A549 (cell line): ENCODE data around the gene MRPL55. TPM values are rescaled to one million over a fixed set of nuclear protein-coding genes. Genes with fewer than 3 reads are reported as not detected.

Experiments
- ATAC-seq, 2 experiments: fragments of 200-7000 bp in 1 of 2; fragments of >200 bp in 1 of 2; cut with Nextera tagmentation in 1 of 2; cut with Tn5 transposase in 1 of 2; 3 replicates each; pipeline versions ENCODE4 v1.8.0 to v1.9.1; 2018 to 2020; ENCODE audit warnings: mild to moderate bottlenecking in 1 of 2, moderate library complexity in 1 of 2
- CTCF ChIA-PET: fragments of 300-600 bp; sonication (Branson Sonifier 250); formaldehyde crosslinking; extraction: SDS; loops from one replicate; lab custom pipeline; 2021; ENCODE audit warnings: antibody characterized with exemption, inconsistent platforms; lab: Yijun Ruan, JAX
- POLR2A ChIA-PET: fragments of 350-600 bp; formaldehyde crosslinking; extraction: SDS; loops from one replicate; lab custom pipeline; 2021; ENCODE audit warnings: antibody characterized with exemption, inconsistent platforms; lab: Yijun Ruan, JAX
- DNase-seq, 2 experiments: peaks; one replicate each; pipeline versions ENCODE4 v3.0.0 to v3.0.0-alpha.2; 2011 to 2016; ENCODE audit warnings: low read depth in 1 of 2, low spot score in 1 of 2
- FAIRE-seq: peaks from 2 replicates; lab custom pipeline; 2011; peaks lifted over from hg19 to GRCh38; lab: Jason Lieb, UNC
- H3K27ac ChIP-seq, 2 experiments: fragments of >200 bp; sonication (Bioruptor Twin); formaldehyde crosslinking; 3 replicates each; pipeline ENCODE4 v1.5.1; 2016 to 2017
- H3K4me1 ChIP-seq: fragments of >200 bp; sonication (Bioruptor Twin); formaldehyde crosslinking; 3 replicates; pipeline ENCODE4 v1.6.1; 2016
- H3K4me2 ChIP-seq: fragments of >200 bp; sonication (Bioruptor Twin); formaldehyde crosslinking; 3 replicates; pipeline ENCODE4 v1.6.1; 2016
- H3K4me3 ChIP-seq: fragments of >200 bp; sonication (Bioruptor Twin); formaldehyde crosslinking; 3 replicates; pipeline ENCODE4 v1.5.1; 2016
- H3K9me3 ChIP-seq: fragments of >200 bp; sonication (Bioruptor Twin); formaldehyde crosslinking; 3 replicates; pipeline ENCODE4 v1.6.1; 2016
- BHLHE40 ChIP-seq: IDR thresholded peaks from 2 replicates; pipeline ENCODE4 v1.6.1; 2012; ENCODE audit warnings: low read depth, low read length, inconsistent platforms
- CBX8 ChIP-seq: fragments of 200-600 bp; sonication (generic); IDR thresholded peaks from 2 replicates; pipeline ENCODE4 v1.6.1; 2016
- CEBPB ChIP-seq, 2 experiments: fragments of >200 bp in 1 of 2; sonication (Bioruptor Twin) in 1 of 2; formaldehyde crosslinking in 1 of 2; IDR thresholded peaks; 2 replicates each; pipeline ENCODE4 v1.6.1; 2012 to 2016
- CHD4 ChIP-seq: fragments of 200-600 bp; sonication (generic); IDR thresholded peaks from 2 replicates; pipeline ENCODE4 v1.6.1; 2016; ENCODE audit warnings: antibody characterized with exemption, mild to moderate bottlenecking, borderline replicate concordance
- EHMT2 ChIP-seq: fragments of 200-600 bp; sonication (generic); IDR thresholded peaks from 2 replicates; pipeline ENCODE4 v1.6.1; 2016; ENCODE audit warnings: antibody characterized with exemption, low read depth, mild to moderate bottlenecking, moderate library complexity
- EP300 ChIP-seq, 2 experiments: fragments of >200 bp; sonication (Bioruptor Twin); formaldehyde crosslinking; IDR thresholded peaks; 2 replicates in 1 of 2; 3 replicates in 1 of 2; pipeline ENCODE4 v1.6.1; 2016 to 2017
- FOXS1 ChIP-seq: fragments of 250-450 bp; sonication (Bioruptor Pico); IDR thresholded peaks from 2 replicates; pipeline ENCODE4 v1.5.0; 2020; ENCODE audit warnings: mild to moderate bottlenecking, moderate library complexity
- HOXB13 ChIP-seq: fragments of 250-450 bp; sonication (Bioruptor Pico); IDR thresholded peaks from 2 replicates; pipeline ENCODE4 v1.5.0; 2020; ENCODE audit warnings: low read depth, mild to moderate bottlenecking, moderate library complexity
- HOXB5 ChIP-seq: fragments of 250-450 bp; sonication (Bioruptor Pico); IDR thresholded peaks from 2 replicates; pipeline ENCODE4 v1.5.0; 2020; ENCODE audit warnings: mild to moderate bottlenecking, moderate library complexity
- JUNB ChIP-seq: fragments of >200 bp; sonication (Bioruptor Twin); formaldehyde crosslinking; IDR thresholded peaks from 2 replicates; pipeline ENCODE4 v1.6.1; 2016
- KDM5A ChIP-seq: fragments of 200-600 bp; sonication (generic); IDR thresholded peaks from 2 replicates; pipeline ENCODE4 v1.6.1; 2016; ENCODE audit warnings: antibody characterized with exemption, mild to moderate bottlenecking
- MAZ ChIP-seq: fragments of 150-350 bp; IDR thresholded peaks from 2 replicates; pipeline ENCODE4 v1.6.1; 2014; ENCODE audit warnings: antibody characterized with exemption, low read depth, low read length, borderline replicate concordance
- NFE2L2 ChIP-seq: fragments of 150-350 bp; conservative IDR thresholded peaks from 2 replicates; pipeline ENCODE4 v1.6.1; 2014; ENCODE audit warnings: low read length
- NPAS2 ChIP-seq: fragments of 250-450 bp; sonication (Bioruptor Pico); IDR thresholded peaks from 2 replicates; pipeline ENCODE4 v1.8.0; 2022; ENCODE audit warnings: mild to moderate bottlenecking, moderate library complexity, borderline replicate concordance
- PHF8 ChIP-seq: fragments of 200-600 bp; sonication (generic); IDR thresholded peaks from 2 replicates; pipeline ENCODE4 v1.6.1; 2016; ENCODE audit warnings: low read depth, mild to moderate bottlenecking, antibody characterized with exemption, moderate library complexity, borderline replicate concordance
- POLR2AphosphoS2 ChIP-seq: conservative IDR thresholded peaks from 2 replicates; pipeline ENCODE4 v1.6.1; 2012; ENCODE audit warnings: low read length, improper control_type of control experiment, inconsistent platforms
- RAD21 ChIP-seq, 2 experiments: fragments of >200 bp in 1 of 2; sonication (Bioruptor Twin) in 1 of 2; formaldehyde crosslinking in 1 of 2; IDR thresholded peaks in 1 of 2; conservative IDR thresholded peaks in 1 of 2; 2 replicates in 1 of 2; 3 replicates in 1 of 2; pipeline ENCODE4 v1.6.1; 2012 to 2018; ENCODE audit warnings: inconsistent platforms in 1 of 2
- ZFP36 ChIP-seq: fragments of 450-650 bp; IDR thresholded peaks from 2 replicates; pipeline ENCODE4 v1.6.1; 2014; ENCODE audit warnings: borderline replicate concordance; ENCODE audit not compliant: partially characterized antibody
- ZNF302 ChIP-seq: fragments of 250-450 bp; sonication (Bioruptor Pico); IDR thresholded peaks from 2 replicates; pipeline ENCODE4 v1.9.0; 2021; ENCODE audit warnings: inconsistent platforms, mild to moderate bottlenecking, moderate library complexity
- WGBS: methylation state at CpG from one replicate; pipeline ENCODE4 v1.1.6; 2017; ENCODE audit errors: missing lambda C conversion rate; 5-methylcytosine and 5-hydroxymethylcytosine counted together
- polyA plus RNA-seq, 4 experiments: library from polyadenylated mRNA; depleted of rRNA in 3 of 4; stranded (reverse); fragments of >200 nt; fragmentation: RNase III in 1 of 4; extraction: RNeasy Plus Mini Kit Qiagen cat#74134 plus additional on column Dnase treatment in 1 of 4; gene quantifications; 2 replicates in 3 of 4; 3 replicates in 1 of 4; pipeline ENCODE4 v1.2.3, GENCODE V29; 2011 to 2017
- TF ChIP-seq, protein P1 (sequence below): fragments of >200 bp; sonication (Bioruptor Twin); formaldehyde crosslinking; IDR thresholded peaks from 3 replicates; pipeline ENCODE4 v1.6.1; 2016
- TF ChIP-seq, protein P2 (sequence below): fragments of 250-450 bp; sonication (Bioruptor Pico); IDR thresholded peaks from 2 replicates; pipeline ENCODE4 v1.5.0; 2020; ENCODE audit warnings: low read depth, mild to moderate bottlenecking, moderate library complexity
- TF ChIP-seq, protein P3 (sequence below): fragments of >200 bp; sonication (Bioruptor Twin); formaldehyde crosslinking; IDR thresholded peaks from 2 replicates; pipeline ENCODE4 v1.6.1; 2016
- TF ChIP-seq, protein P4 (sequence below): IDR thresholded peaks from 2 replicates; pipeline ENCODE4 v1.6.1; 2012
- TF ChIP-seq, protein P5 (sequence below): fragments of 150-350 bp; IDR thresholded peaks from 2 replicates; pipeline ENCODE4 v1.6.1; 2014; ENCODE audit warnings: low read depth, mild to moderate bottlenecking, low read length

MRPL55 gene
- polyA plus RNA-seq, 2 of the 4 experiments (the other 2 are of a cell fraction): 54.2 to 80.0 TPM

DNA sequence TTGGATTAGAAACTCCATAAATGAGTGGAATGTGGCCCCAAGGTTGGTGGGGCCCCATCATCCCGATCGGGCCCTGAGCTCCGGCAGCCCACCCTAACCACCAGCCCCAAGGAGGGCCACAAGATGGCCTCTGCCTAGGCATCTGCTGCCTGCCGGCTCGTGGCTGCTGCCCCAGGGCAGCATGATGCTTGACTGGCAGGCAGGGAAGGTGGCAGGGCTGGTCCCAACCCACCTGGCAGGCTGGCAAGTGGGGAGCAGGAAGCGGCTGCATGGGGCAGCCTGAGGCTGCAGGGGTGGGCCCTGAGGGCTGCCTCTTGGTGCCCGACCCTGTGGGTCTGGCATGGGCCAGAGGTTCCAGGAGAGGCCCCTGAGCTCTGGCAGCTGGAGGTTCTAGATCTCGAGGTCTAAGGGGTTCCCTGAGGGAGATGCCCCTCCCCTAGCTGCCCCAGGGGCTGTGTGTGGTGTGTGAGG, 39.9 kb upstream of the MRPL55 start (continued):
- TF ChIP-seq, protein P1, sequence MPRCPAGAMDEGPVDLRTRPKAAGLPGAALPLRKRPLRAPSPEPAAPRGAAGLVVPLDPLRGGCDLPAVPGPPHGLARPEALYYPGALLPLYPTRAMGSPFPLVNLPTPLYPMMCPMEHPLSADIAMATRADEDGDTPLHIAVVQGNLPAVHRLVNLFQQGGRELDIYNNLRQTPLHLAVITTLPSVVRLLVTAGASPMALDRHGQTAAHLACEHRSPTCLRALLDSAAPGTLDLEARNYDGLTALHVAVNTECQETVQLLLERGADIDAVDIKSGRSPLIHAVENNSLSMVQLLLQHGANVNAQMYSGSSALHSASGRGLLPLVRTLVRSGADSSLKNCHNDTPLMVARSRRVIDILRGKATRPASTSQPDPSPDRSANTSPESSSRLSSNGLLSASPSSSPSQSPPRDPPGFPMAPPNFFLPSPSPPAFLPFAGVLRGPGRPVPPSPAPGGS: no peak
- TF ChIP-seq ZFP36 (no peak), ZNF302 (CRISPR knock-in tag) (no peak), BHLHE40 (no peak), JUNB (no peak), FOXS1 (CRISPR knock-in tag) (no peak)

DNA sequence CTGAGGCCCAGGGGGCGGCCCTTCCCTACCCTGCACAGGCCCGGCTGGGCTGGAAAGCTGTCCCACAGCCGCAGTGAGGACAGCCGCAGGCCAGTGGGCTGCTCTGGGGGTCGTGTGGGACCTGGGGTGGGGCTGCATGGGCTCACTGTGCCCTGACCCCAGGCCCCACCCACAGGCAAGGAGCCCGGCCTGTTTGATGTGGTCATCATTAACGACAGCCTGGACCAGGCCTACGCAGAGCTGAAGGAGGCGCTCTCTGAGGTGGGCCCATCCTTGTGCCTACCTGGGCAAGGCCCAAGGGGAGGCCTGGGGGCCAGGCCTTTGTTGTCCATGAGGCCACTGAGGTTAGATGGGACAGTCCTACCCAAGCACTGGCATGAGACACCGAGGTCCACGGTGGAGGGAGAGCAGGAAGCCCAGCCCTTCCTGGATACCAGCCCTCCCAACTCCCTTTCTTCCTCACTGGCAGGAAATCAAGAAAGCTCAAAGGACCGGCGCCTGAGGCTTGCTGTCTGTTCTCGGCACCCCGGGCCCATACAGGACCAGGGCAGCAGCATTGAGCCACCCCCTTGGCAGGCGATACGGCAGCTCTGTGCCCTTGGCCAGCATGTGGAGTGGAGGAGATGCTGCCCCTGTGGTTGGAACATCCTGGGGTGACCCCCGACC, 39.2 kb upstream of the MRPL55 start:
- no peak for ATAC-seq
- Histone ChIP-seq H3K9me3 (no peaks in the 10 kb centered on the region), H3K4me2 (no peak overlapping the region)
- DNase-seq: no peak
- POLR2A ChIA-PET: interaction anchor here (1.0 kb wide), 1 partner anchor 17 kb away, joined by 7 read pairs; the partner anchor contains the start of gene IBA57
- no peak for TF ChIP-seq FOXS1 (CRISPR knock-in tag)
- no peak for TF ChIP-seq NFE2L2
- TF ChIP-seq, protein P2, sequence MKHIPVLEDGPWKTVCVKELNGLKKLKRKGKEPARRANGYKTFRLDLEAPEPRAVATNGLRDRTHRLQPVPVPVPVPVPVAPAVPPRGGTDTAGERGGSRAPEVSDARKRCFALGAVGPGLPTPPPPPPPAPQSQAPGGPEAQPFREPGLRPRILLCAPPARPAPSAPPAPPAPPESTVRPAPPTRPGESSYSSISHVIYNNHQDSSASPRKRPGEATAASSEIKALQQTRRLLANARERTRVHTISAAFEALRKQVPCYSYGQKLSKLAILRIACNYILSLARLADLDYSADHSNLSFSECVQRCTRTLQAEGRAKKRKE (CRISPR knock-in tag): no peak
- no peak for TF ChIP-seq CHD4
- TF ChIP-seq, protein P3, sequence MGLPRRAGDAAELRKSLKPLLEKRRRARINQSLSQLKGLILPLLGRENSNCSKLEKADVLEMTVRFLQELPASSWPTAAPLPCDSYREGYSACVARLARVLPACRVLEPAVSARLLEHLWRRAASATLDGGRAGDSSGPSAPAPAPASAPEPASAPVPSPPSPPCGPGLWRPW: no peak
- no peak for TF ChIP-seq ZFP36
- no peak for TF ChIP-seq EP300 (IDR thresholded peaks at IDR 0.05)
- no peak for TF ChIP-seq CEBPB (IDR thresholded peaks at IDR 0.05)
- TF ChIP-seq POLR2AphosphoS2: no peak
- no peak for TF ChIP-seq KDM5A
- no peak for TF ChIP-seq CBX8
- TF ChIP-seq, protein P4, sequence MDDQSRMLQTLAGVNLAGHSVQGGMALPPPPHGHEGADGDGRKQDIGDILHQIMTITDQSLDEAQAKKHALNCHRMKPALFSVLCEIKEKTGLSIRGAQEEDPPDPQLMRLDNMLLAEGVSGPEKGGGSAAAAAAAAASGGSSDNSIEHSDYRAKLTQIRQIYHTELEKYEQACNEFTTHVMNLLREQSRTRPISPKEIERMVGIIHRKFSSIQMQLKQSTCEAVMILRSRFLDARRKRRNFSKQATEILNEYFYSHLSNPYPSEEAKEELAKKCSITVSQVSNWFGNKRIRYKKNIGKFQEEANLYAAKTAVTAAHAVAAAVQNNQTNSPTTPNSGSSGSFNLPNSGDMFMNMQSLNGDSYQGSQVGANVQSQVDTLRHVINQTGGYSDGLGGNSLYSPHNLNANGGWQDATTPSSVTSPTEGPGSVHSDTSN: no peak
- TF ChIP-seq HOXB13 (CRISPR knock-in tag): no peak
- TF ChIP-seq MAZ: no peak
- TF ChIP-seq RAD21 (conservative IDR thresholded peaks at IDR 0.05 in 1 of 2, IDR thresholded peaks at IDR 0.05 in 1 of 2): no peak
- no peak for TF ChIP-seq NPAS2
- TF ChIP-seq HOXB5 (CRISPR knock-in tag): no peak
- TF ChIP-seq PHF8: no peak
- TF ChIP-seq EHMT2: no peak
- TF ChIP-seq, protein P5, sequence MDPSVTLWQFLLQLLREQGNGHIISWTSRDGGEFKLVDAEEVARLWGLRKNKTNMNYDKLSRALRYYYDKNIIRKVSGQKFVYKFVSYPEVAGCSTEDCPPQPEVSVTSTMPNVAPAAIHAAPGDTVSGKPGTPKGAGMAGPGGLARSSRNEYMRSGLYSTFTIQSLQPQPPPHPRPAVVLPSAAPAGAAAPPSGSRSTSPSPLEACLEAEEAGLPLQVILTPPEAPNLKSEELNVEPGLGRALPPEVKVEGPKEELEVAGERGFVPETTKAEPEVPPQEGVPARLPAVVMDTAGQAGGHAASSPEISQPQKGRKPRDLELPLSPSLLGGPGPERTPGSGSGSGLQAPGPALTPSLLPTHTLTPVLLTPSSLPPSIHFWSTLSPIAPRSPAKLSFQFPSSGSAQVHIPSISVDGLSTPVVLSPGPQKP: no peak
- TF ChIP-seq, all 56 proteins: peak for 0
- 85% methylated on average over 8 of the region's 18 CpGs for WGBS
- no peak for FAIRE-seq
- Histone ChIP-seq H3K27ac (no peak overlapping the region), H3K4me3 (no peak overlapping the region), H3K4me1 (peaks cover 5% of the 10 kb centered on the region; the same call in 1 of the 3 replicates)
- CTCF ChIA-PET: interaction anchor here (0.7 to 2.6 kb wide), 4 partner anchors 16 to 132 kb away, joined by 3 to 9 read pairs (median 3); partner anchors contain the start of gene IBA57
